HL-60 (cell line): ENCODE measurements around the gene CNOT11.
A peak's percentile ranks its signal among the peaks of the same experiment; 100 is the strongest.

Experiments used
- CTCF ChIP-seq: IDR thresholded peaks from one replicate; pipeline ENCODE4 v1.5.1; 2011; ENCODE audit warnings: low read length, control low read depth, inconsistent platforms; ENCODE audit not compliant: insufficient read depth
- REST ChIP-seq: IDR thresholded peaks from 2 replicates; pipeline ENCODE4 v1.6.1; 2012; ENCODE audit warnings: low read depth; ENCODE audit not compliant: insufficient replicate concordance

- TF ChIP-seq CTCF (no peak), REST (peak; percentile 42)
Measured at GRCh38 chr2:101308432-101309210, 55.9 kb downstream of the CNOT11 start, which contains the start of gene RNF149.
